HCT116 (cell line): ENCODE data around the gene CFAP54. TPM values are rescaled to one million over a fixed set of nuclear protein-coding genes. Genes with fewer than 3 reads are reported as not detected.

Experiments used
- ATAC-seq: fragments of 200-7000 bp; cut with Tn5 transposase; 2 replicates; pipeline ENCODE4 v1.9.1; 2020; ENCODE audit warnings: mild to moderate bottlenecking, moderate library complexity
- BruUV-seq: library from RNA; stranded (reverse); fragments of 400-500 nt; replicated peaks from 2 replicates; lab custom pipeline; 2021; lab: Mats Ljungman, UMichigan
- CTCF ChIA-PET: fragments of 300-600 bp; sonication (Branson Sonifier 250); formaldehyde crosslinking; loops from one replicate; lab custom pipeline; 2021; ENCODE audit warnings: antibody characterized with exemption; lab: Charles Lee
- POLR2A ChIA-PET: fragments of 300-600, 350-600 bp; sonication (Branson Sonifier 250); formaldehyde crosslinking; loops from one replicate; lab custom pipeline; 2021; ENCODE audit warnings: antibody characterized with exemption; lab: Charles Lee
- RAD21 ChIA-PET, 2 experiments: fragments of 300-600 bp; sonication (Branson Sonifier 250); formaldehyde crosslinking; loops; one replicate each; lab custom pipeline; 2023; ENCODE audit warnings: low total read pairs in 2 of 2; ENCODE audit not compliant: uncharacterized antibody in 2 of 2, unreplicated experiment in 2 of 2, low non-redundant PET in 1 of 2; lab: Charles Lee
- DNase-seq: peaks from one replicate; pipeline ENCODE4 v3.0.0-alpha.2; 2010; ENCODE audit warnings: low read depth, low spot score
- H2AFZ ChIP-seq: fragments of 200-600 bp; shearing (Covaris generic), sonication (generic); 2 replicates; pipeline ENCODE4 v1.6.1; 2017; ENCODE audit warnings: low read depth, mixed run types, mixed read lengths, antibody characterized with exemption, low read length; ENCODE audit not compliant: poor library complexity, severe bottlenecking
- H3K27ac ChIP-seq: 2 replicates; pipeline ENCODE4 v1.5.1; 2012; ENCODE audit warnings: low read depth, low read length
- H3K27me3 ChIP-seq: fragments of 200-600 bp; sonication (generic); 2 replicates; pipeline ENCODE4 v1.6.1; 2016; ENCODE audit warnings: mixed run types, low read length, mixed read lengths; ENCODE audit not compliant: insufficient read depth
- H3K36me3 ChIP-seq, 2 experiments: fragments of 200-500 bp in 1 of 2; fragments of 200-600 bp in 1 of 2; sonication (Bioruptor generic) in 1 of 2; sonication (generic) in 1 of 2; 2 replicates each; pipeline versions ENCODE4 v1.5.1 to v1.6.1; 2014 to 2016; ENCODE audit warnings: low read length in 2 of 2, inconsistent platforms in 1 of 2, mixed read lengths in 1 of 2, mixed run types in 1 of 2; ENCODE audit not compliant: insufficient read depth in 2 of 2, control insufficient read depth in 1 of 2
- H3K4me1 ChIP-seq, 2 experiments: fragments of 200-600 bp in 1 of 2; sonication (generic) in 1 of 2; 2 replicates each; pipeline versions ENCODE4 v1.5.1 to v1.6.1; 2012 to 2017; ENCODE audit warnings: low read length in 2 of 2, inconsistent platforms in 1 of 2, mild to moderate bottlenecking in 1 of 2, mixed read lengths in 1 of 2, mixed run types in 1 of 2, moderate library complexity in 1 of 2; ENCODE audit not compliant: insufficient read depth in 2 of 2, control insufficient read depth in 1 of 2
- H3K4me2 ChIP-seq: fragments of 200-600 bp; sonication (generic); 2 replicates; pipeline ENCODE4 v1.6.1; 2017; ENCODE audit warnings: mixed run types, low read length, mixed read lengths
- H3K4me3 ChIP-seq, 2 experiments: fragments of 200-600 bp in 1 of 2; sonication (generic) in 1 of 2; replicated peaks in 1 of 2; 2 replicates each; pipeline ENCODE4 v1.5.1; 2011 to 2016; ENCODE audit warnings: low read length in 2 of 2, control low read depth in 1 of 2, low read depth in 1 of 2, mild to moderate bottlenecking in 1 of 2, mixed read lengths in 1 of 2, mixed run types in 1 of 2
- H3K79me2 ChIP-seq: fragments of 200-600 bp; sonication (generic); 2 replicates; pipeline ENCODE4 v1.6.1; 2017; ENCODE audit warnings: mild to moderate bottlenecking, mixed run types, low read length, moderate library complexity, mixed read lengths; ENCODE audit not compliant: insufficient read depth
- H3K9ac ChIP-seq: fragments of 200-600 bp; sonication (generic); 2 replicates; pipeline ENCODE4 v1.6.1; 2016; ENCODE audit warnings: low read length, mixed read lengths
- H3K9me2 ChIP-seq: fragments of 200-600 bp; sonication (generic), shearing (Covaris generic); 2 replicates; pipeline ENCODE4 v1.6.1; 2017; ENCODE audit warnings: mixed run types, mild to moderate bottlenecking, moderate library complexity; ENCODE audit not compliant: insufficient read depth
- H3K9me3 ChIP-seq, 2 experiments: fragments of 200-500 bp in 1 of 2; fragments of 200-600 bp in 1 of 2; sonication (Bioruptor generic) in 1 of 2; sonication (generic) in 1 of 2; 2 replicates each; pipeline ENCODE4 v1.6.1; 2014 to 2017; ENCODE audit warnings: low read length in 2 of 2, mixed read lengths in 2 of 2, inconsistent platforms in 1 of 2, low read depth in 1 of 2, mild to moderate bottlenecking in 1 of 2, mixed run types in 1 of 2, moderate library complexity in 1 of 2; ENCODE audit not compliant: control insufficient read depth in 1 of 2, insufficient read depth in 1 of 2
- H4K20me1 ChIP-seq: fragments of 200-600 bp; sonication (generic), shearing (Covaris generic); 2 replicates; pipeline ENCODE4 v1.6.1; 2017; ENCODE audit warnings: mixed run types, mild to moderate bottlenecking, moderate library complexity; ENCODE audit not compliant: insufficient read depth
- ELF1 ChIP-seq: IDR thresholded peaks from 2 replicates; pipeline ENCODE4 v1.6.1; 2012; ENCODE audit warnings: low read depth, borderline replicate concordance
- SP1 ChIP-seq: IDR thresholded peaks from 2 replicates; pipeline ENCODE4 v1.6.1; 2012; ENCODE audit warnings: low read depth
- intact Hi-C: fragments of 100-400 bp; cut with micrococcal nuclease; formaldehyde crosslinking; loops from 2 replicates; pipeline ENCODE4 v1.10.0; 2022
- total RNA-seq: library from RNA; stranded (reverse); gene quantifications from one replicate; pipeline ENCODE4 v1.2.1, GENCODE V29; 2021; ENCODE audit not compliant: unreplicated experiment
- TF ChIP-seq, protein P1 (sequence below), 3 experiments: fragments of 200-600 bp in 1 of 3; sonication (generic) in 1 of 3; IDR thresholded peaks in 2 of 3; conservative IDR thresholded peaks in 1 of 3; 2 replicates each; pipeline ENCODE4 v1.5.1; 2012 to 2017; ENCODE audit warnings: low read depth in 2 of 3, low read length in 2 of 3, antibody characterized with exemption in 1 of 3, borderline replicate concordance in 1 of 3, control low read depth in 1 of 3, mild to moderate bottlenecking in 1 of 3, mixed read lengths in 1 of 3, mixed run types in 1 of 3, moderate library complexity in 1 of 3; ENCODE audit not compliant: insufficient read depth in 1 of 3
- TF ChIP-seq, protein P2 (sequence below): IDR thresholded peaks from 2 replicates; pipeline ENCODE4 v1.6.1; 2012; ENCODE audit warnings: low read depth

Gene CFAP54
- total RNA-seq, 1 experiment from 2014 or later = 0.25 TPM

DNA sequence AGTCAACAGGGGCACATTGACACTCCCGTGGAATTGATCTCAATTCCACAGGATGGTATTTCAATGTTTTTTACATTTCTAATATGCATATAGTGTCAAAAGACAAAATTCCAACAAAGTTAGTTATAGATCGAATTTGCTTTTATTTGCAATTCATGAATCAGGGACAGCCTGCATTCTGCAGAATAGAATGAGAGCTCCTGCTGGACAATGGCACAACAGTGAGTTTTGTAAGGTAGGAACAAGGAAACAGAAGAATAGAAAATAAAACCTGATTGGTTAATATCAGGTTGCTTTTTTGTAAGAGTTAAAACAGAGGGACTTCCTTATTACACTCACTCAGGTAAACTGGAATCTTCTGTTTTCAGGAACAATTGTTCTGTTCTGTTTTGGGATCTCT, 384.8 kb downstream of the CFAP54 start:
- H2AFZ ChIP-seq = no peak overlapping the region
- no peak overlapping the region for H3K4me2 ChIP-seq
- H3K79me2 ChIP-seq = no peaks in the 10 kb centered on the region
- intact Hi-C loops = no loop called here
- no peaks in the 10 kb centered on the region for H3K36me3 ChIP-seq
- no peak overlapping the region for H3K9ac ChIP-seq
- no peak overlapping the region for H3K27ac ChIP-seq
- RAD21 ChIA-PET = no interaction called here
- no peak for ATAC-seq
- H3K27me3 ChIP-seq = peaks cover 40% of the 10 kb centered on the region
- POLR2A ChIA-PET = no interaction called here
- no peaks in the 10 kb centered on the region for H4K20me1 ChIP-seq
- CTCF ChIA-PET = no interaction called here
- H3K9me2 ChIP-seq = no peaks in the 10 kb centered on the region
- no peaks in the 10 kb centered on the region for H3K4me1 ChIP-seq
- BruUV-seq = no TSS peak
- no peaks in the 10 kb centered on the region for H3K9me3 ChIP-seq
- DNase-seq = no peak
- H3K4me3 ChIP-seq = no peak overlapping the region
- TF ChIP-seq SP1 = no peak
- no peak for TF ChIP-seq ELF1
- TF ChIP-seq, protein P1, sequence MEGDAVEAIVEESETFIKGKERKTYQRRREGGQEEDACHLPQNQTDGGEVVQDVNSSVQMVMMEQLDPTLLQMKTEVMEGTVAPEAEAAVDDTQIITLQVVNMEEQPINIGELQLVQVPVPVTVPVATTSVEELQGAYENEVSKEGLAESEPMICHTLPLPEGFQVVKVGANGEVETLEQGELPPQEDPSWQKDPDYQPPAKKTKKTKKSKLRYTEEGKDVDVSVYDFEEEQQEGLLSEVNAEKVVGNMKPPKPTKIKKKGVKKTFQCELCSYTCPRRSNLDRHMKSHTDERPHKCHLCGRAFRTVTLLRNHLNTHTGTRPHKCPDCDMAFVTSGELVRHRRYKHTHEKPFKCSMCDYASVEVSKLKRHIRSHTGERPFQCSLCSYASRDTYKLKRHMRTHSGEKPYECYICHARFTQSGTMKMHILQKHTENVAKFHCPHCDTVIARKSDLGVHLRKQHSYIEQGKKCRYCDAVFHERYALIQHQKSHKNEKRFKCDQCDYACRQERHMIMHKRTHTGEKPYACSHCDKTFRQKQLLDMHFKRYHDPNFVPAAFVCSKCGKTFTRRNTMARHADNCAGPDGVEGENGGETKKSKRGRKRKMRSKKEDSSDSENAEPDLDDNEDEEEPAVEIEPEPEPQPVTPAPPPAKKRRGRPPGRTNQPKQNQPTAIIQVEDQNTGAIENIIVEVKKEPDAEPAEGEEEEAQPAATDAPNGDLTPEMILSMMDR (IDR thresholded peaks at IDR 0.05 in 2 of 3, conservative IDR thresholded peaks at IDR 0.05 in 1 of 3; ENCODE audit: borderline replicate concordance in 1 of 3, insufficient read depth in 1 of 3, low read depth in 2 of 3, low read length in 2 of 3) = no peak
- TF ChIP-seq, protein P2, sequence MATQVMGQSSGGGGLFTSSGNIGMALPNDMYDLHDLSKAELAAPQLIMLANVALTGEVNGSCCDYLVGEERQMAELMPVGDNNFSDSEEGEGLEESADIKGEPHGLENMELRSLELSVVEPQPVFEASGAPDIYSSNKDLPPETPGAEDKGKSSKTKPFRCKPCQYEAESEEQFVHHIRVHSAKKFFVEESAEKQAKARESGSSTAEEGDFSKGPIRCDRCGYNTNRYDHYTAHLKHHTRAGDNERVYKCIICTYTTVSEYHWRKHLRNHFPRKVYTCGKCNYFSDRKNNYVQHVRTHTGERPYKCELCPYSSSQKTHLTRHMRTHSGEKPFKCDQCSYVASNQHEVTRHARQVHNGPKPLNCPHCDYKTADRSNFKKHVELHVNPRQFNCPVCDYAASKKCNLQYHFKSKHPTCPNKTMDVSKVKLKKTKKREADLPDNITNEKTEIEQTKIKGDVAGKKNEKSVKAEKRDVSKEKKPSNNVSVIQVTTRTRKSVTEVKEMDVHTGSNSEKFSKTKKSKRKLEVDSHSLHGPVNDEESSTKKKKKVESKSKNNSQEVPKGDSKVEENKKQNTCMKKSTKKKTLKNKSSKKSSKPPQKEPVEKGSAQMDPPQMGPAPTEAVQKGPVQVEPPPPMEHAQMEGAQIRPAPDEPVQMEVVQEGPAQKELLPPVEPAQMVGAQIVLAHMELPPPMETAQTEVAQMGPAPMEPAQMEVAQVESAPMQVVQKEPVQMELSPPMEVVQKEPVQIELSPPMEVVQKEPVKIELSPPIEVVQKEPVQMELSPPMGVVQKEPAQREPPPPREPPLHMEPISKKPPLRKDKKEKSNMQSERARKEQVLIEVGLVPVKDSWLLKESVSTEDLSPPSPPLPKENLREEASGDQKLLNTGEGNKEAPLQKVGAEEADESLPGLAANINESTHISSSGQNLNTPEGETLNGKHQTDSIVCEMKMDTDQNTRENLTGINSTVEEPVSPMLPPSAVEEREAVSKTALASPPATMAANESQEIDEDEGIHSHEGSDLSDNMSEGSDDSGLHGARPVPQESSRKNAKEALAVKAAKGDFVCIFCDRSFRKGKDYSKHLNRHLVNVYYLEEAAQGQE = no peak
